HepG2 (cell line): ENCODE measurements around the gene EGR1. TPM values are rescaled to one million over a fixed set of nuclear protein-coding genes. Genes with fewer than 3 reads are reported as not detected.

Experiments
- ARID5B ChIP-seq: IDR thresholded peaks from 2 replicates; pipeline ENCODE4 v1.4.0; 2020; ENCODE audit warnings: mild to moderate bottlenecking, missing genetic modification reagents
- DRAP1 ChIP-seq: IDR thresholded peaks from 2 replicates; pipeline ENCODE4 v1.6.1; 2016; ENCODE audit warnings: missing genetic modification reagents, missing compliant biosample characterization
- ETV5 ChIP-seq: IDR thresholded peaks from 2 replicates; pipeline ENCODE4 v1.6.1; 2018; ENCODE audit warnings: missing biosample characterization, missing genetic modification reagents, inconsistent platforms, borderline replicate concordance
- NBN ChIP-seq: fragments of 450-650 bp; conservative IDR thresholded peaks from 2 replicates; pipeline ENCODE4 v1.6.1; 2017
- PCBP1 ChIP-seq: fragments of 200-400 bp; formaldehyde crosslinking; IDR thresholded peaks from 2 replicates; pipeline ENCODE4 v1.6.1; 2017; ENCODE audit warnings: mild to moderate bottlenecking, low read depth, low read length, borderline replicate concordance
- RFX3 ChIP-seq: IDR thresholded peaks from 2 replicates; pipeline ENCODE4 v1.6.1; 2016; ENCODE audit warnings: missing biosample characterization, missing genetic modification reagents
- SPEN ChIP-seq: sonication (generic); formaldehyde crosslinking; IDR thresholded peaks from 2 replicates; pipeline ENCODE4 v1.5.1; 2020; ENCODE audit warnings: low read depth, mild to moderate bottlenecking, missing genetic modification reagents
- ZBTB2 ChIP-seq: sonication (generic); formaldehyde crosslinking; IDR thresholded peaks from 2 replicates; pipeline ENCODE4 v1.8.0; 2022; ENCODE audit warnings: low read depth, missing genetic modification reagents
- ZFX ChIP-seq: sonication (generic); formaldehyde crosslinking; IDR thresholded peaks from 2 replicates; pipeline ENCODE4 v1.4.0; 2020; ENCODE audit warnings: mild to moderate bottlenecking, low read depth, missing genetic modification reagents, moderate library complexity
- ZNF224 ChIP-seq: sonication (generic); formaldehyde crosslinking; IDR thresholded peaks from 2 replicates; pipeline ENCODE4 v1.5.0; 2020; ENCODE audit warnings: mild to moderate bottlenecking, missing genetic modification reagents
- ZNF263 ChIP-seq: sonication (generic); formaldehyde crosslinking; IDR thresholded peaks from 2 replicates; pipeline ENCODE4 v1.4.0; 2020; ENCODE audit warnings: missing genetic modification reagents
- ZNF639 ChIP-seq: conservative IDR thresholded peaks from 2 replicates; pipeline ENCODE4 v1.6.1; 2018; ENCODE audit warnings: missing genetic modification reagents
- ZNF687 ChIP-seq: sonication (generic); formaldehyde crosslinking; IDR thresholded peaks from 2 replicates; pipeline ENCODE4 v1.5.1; 2020; ENCODE audit warnings: mild to moderate bottlenecking, missing genetic modification reagents, moderate library complexity
- ZNF792 ChIP-seq: IDR thresholded peaks from 2 replicates; pipeline ENCODE4 v1.6.1; 2016
- polyA plus RNA-seq, 8 experiments: library from polyadenylated mRNA; depleted of rRNA in 3 of 8; stranded (reverse) in 7 of 8; unstranded in 1 of 8; fragments of >200 nt; fragmentation: Illumina TruSeq in 4 of 8; extraction: Trizol in 4 of 8; gene quantifications; 2 replicates each; pipeline versions ENCODE4 v1.2.1 to v1.2.3, GENCODE V29; 2011 to 2016; ENCODE audit warnings: low read depth in 4 of 8, missing spikeins in 1 of 8, mixed read lengths in 1 of 8; ENCODE audit not compliant: insufficient read depth in 1 of 8
- total RNA-seq, 5 experiments: library from RNA; depleted of rRNA; stranded (reverse); fragments of >200 nt; fragmentation: Illumina TruSeq; extraction: Trizol; gene quantifications; 2 replicates each; pipeline ENCODE4 v1.2.3, GENCODE V29; 2016; ENCODE audit warnings: low read depth in 1 of 5
- TF ChIP-seq, protein P1 (sequence below): sonication (generic); formaldehyde crosslinking; IDR thresholded peaks from 2 replicates; pipeline ENCODE4 v1.9.0; 2021; ENCODE audit warnings: missing genetic modification reagents, borderline replicate concordance

Gene EGR1
- total and polyA plus RNA-seq, 2 of the 13 experiments (the other 11 are each of a cell fraction or from before 2014, with no cell fraction given): 4.1 to 4.5 TPM

DNA sequence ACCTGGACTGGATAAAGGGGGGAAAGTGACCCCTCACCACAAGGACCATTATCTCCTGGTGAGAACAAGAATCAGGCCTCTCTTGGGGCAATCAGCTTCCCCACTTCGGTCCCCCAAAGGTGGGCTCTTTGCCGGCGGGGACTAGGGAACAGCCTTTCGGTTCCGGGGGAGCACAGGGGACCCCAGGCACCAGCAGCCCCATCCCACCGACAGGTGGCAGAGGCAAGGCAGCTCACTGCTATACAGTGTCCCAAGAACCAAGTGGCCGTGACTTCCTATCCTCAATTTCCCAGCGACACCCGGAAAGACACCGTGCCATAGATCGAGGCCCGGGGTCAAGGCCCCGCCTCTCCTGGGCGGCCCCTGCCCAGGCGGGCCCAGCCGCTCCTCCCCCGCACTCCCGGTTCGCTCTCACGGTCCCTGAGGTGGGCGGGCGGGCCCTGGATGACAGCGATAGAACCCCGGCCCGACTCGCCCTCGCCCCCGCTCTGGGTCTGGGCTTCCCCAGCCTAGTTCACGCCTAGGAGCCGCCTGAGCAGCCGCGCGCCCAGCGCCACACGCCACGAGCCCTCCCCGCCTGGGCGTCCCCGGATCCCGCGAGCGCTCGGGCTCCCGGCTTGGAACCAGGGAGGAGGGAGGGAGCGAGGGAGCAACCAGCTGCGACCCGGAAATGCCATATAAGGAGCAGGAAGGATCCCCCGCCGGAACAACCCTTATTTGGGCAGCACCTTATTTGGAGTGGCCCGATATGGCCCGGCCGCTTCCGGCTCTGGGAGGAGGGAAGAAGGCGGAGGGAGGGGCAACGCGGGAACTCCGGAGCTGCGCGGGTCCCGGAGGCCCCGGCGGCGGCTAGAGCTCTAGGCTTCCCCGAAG, 655 bp upstream of the EGR1 start (continued):
- TF ChIP-seq PCBP1: 0 out of 2 replicates have a peak, but pooled peaks have one; percentile 69
- TF ChIP-seq NBN: no peak
- peak; percentile 93 for TF ChIP-seq ZNF224
- TF ChIP-seq DRAP1 (CRISPR knock-in tag): 0 out of 2 replicates have a peak, but pooled peaks have one; percentile 31
- peak; percentile 68 for TF ChIP-seq ZNF639 (CRISPR knock-in tag)
- TF ChIP-seq ZFX: peak; percentile 66
- TF ChIP-seq ARID5B: peak; percentile 58; the same call in 1 of the 2 replicates
- 0 out of 2 replicates have a peak, but pooled peaks have one; percentile 10 for TF ChIP-seq ZBTB2 (CRISPR knock-in tag)
- 0 out of 2 replicates have a peak, but pooled peaks have one; percentile 7 for TF ChIP-seq ZNF792
- TF ChIP-seq RFX3 (CRISPR knock-in tag): no peak
- peak; percentile 81 for TF ChIP-seq ZNF687 (CRISPR knock-in tag)
- peak; percentile 95 for TF ChIP-seq ZNF263 (CRISPR knock-in tag)
- peak; percentile 45; the same call in 1 of the 2 replicates for TF ChIP-seq ETV5 (CRISPR knock-in tag)
- TF ChIP-seq SPEN (CRISPR knock-in tag): peak; percentile 54; the same call in 1 of the 2 replicates
- TF ChIP-seq, protein P1, sequence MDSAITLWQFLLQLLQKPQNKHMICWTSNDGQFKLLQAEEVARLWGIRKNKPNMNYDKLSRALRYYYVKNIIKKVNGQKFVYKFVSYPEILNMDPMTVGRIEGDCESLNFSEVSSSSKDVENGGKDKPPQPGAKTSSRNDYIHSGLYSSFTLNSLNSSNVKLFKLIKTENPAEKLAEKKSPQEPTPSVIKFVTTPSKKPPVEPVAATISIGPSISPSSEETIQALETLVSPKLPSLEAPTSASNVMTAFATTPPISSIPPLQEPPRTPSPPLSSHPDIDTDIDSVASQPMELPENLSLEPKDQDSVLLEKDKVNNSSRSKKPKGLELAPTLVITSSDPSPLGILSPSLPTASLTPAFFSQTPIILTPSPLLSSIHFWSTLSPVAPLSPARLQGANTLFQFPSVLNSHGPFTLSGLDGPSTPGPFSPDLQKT (CRISPR knock-in tag): peak; percentile 99; the same call in 1 of the 2 replicates
